Neural cell (in vitro differentiated cells): Measurements from ENCODE around the gene IFIH1.

ENCODE experiments used
- CTCF ChIP-seq: fragments of 450-650 bp; IDR thresholded peaks from 2 replicates; pipeline ENCODE4 v1.5.1; 2014; ENCODE audit warnings: antibody characterized with exemption, mild to moderate bottlenecking, moderate library complexity; ENCODE audit not compliant: poor library complexity, severe bottlenecking
- EZH2 ChIP-seq: fragments of 200-600, 300-800 bp; shearing (Covaris generic), sonication (generic); IDR thresholded peaks from 2 replicates; pipeline ENCODE4 v1.6.1; 2014; ENCODE audit warnings: antibody characterized with exemption, low read length, borderline replicate concordance, mild to moderate bottlenecking; ENCODE audit not compliant: insufficient read depth, poor library complexity, severe bottlenecking
- POLR2AphosphoS5 ChIP-seq: IDR thresholded peaks from 2 replicates; pipeline ENCODE4 v1.6.1; 2012
- RAD21 ChIP-seq: fragments of 450-650 bp; conservative IDR thresholded peaks from 2 replicates; pipeline ENCODE4 v1.6.1; 2014; ENCODE audit warnings: antibody characterized with exemption, mild to moderate bottlenecking, moderate library complexity
- REST ChIP-seq: IDR thresholded peaks from 2 replicates; pipeline ENCODE4 v1.6.1; 2012; ENCODE audit warnings: borderline replicate concordance

GRCh38 chr2:162232027-162232426 lies 86.5 kb downstream of the IFIH1 start:
- TF ChIP-seq REST (no peak), CTCF (no peak), POLR2AphosphoS5 (no peak), RAD21 (no peak), EZH2 (no peak)
